A673 (cell line): ENCODE results near the gene SMAD1. TPM values are rescaled to one million over a fixed set of nuclear protein-coding genes. Genes with fewer than 3 reads are reported as not detected.

Experiments
- BruUV-seq: library from RNA; stranded (reverse); fragments of 400-500 nt; replicated peaks from 2 replicates; lab custom pipeline; 2021; lab: Mats Ljungman, UMichigan
- CTCF ChIA-PET: fragments of 300-600 bp; sonication (Branson Sonifier 250); formaldehyde crosslinking; loops from one replicate; lab custom pipeline; 2022; ENCODE audit warnings: antibody characterized with exemption; lab: Charles Lee
- POLR2A ChIA-PET: fragments of 300-600 bp; sonication (Branson Sonifier 250); formaldehyde crosslinking; loops from one replicate; lab custom pipeline; 2022; ENCODE audit warnings: antibody characterized with exemption; ENCODE audit not compliant: low non-redundant PET; lab: Charles Lee
- DNase-seq: peaks from one replicate; pipeline ENCODE4 v3.0.0-alpha.2; 2015; ENCODE audit warnings: low spot score
- H3K27ac ChIP-seq: fragments of 200-600 bp; sonication (generic); 2 replicates; pipeline ENCODE4 v1.5.1; 2016; ENCODE audit warnings: mixed run types, low read depth, mild to moderate bottlenecking, mixed read lengths, antibody characterized with exemption, low read length; ENCODE audit not compliant: poor library complexity, severe bottlenecking
- H3K27me3 ChIP-seq: fragments of 200-600 bp; sonication (generic); replicated peaks from 2 replicates; pipeline ENCODE4 v1.6.1; 2017; ENCODE audit warnings: mixed run types, low read depth, mild to moderate bottlenecking, mixed read lengths, antibody characterized with exemption, low read length; ENCODE audit not compliant: insufficient read depth, poor library complexity
- H3K36me3 ChIP-seq: fragments of 200-600 bp; sonication (generic); 2 replicates; pipeline ENCODE4 v1.6.1; 2016; ENCODE audit warnings: mixed run types, mild to moderate bottlenecking, mixed read lengths, antibody characterized with exemption, low read length; ENCODE audit not compliant: insufficient read depth, poor library complexity, severe bottlenecking
- H3K4me1 ChIP-seq: fragments of 200-600 bp; sonication (generic); 2 replicates; pipeline ENCODE4 v1.6.1; 2017; ENCODE audit warnings: mixed run types, mild to moderate bottlenecking, mixed read lengths, antibody characterized with exemption, low read length; ENCODE audit not compliant: insufficient read depth, poor library complexity, severe bottlenecking
- H3K4me3 ChIP-seq: fragments of 200-600 bp; sonication (generic); 2 replicates; pipeline ENCODE4 v1.5.1; 2016; ENCODE audit warnings: low read depth, mixed run types, mild to moderate bottlenecking, mixed read lengths, low read length; ENCODE audit not compliant: poor library complexity, severe bottlenecking
- H3K9me3 ChIP-seq: fragments of 200-600 bp; sonication (generic); 2 replicates; pipeline ENCODE4 v1.6.1; 2016; ENCODE audit warnings: mixed run types, low read depth, mild to moderate bottlenecking, mixed read lengths, antibody characterized with exemption, low read length; ENCODE audit not compliant: poor library complexity, severe bottlenecking
- CTCF ChIP-seq: fragments of 300-800, 200-600 bp; sonication (generic); conservative IDR thresholded peaks from 2 replicates; pipeline ENCODE4 v1.5.1; 2017; ENCODE audit warnings: low read depth, mild to moderate bottlenecking, antibody characterized with exemption, low read length, moderate library complexity, mixed read lengths
- EZH2 ChIP-seq: fragments of 200-600 bp; sonication (generic); IDR thresholded peaks from 2 replicates; pipeline ENCODE4 v1.6.1; 2017; ENCODE audit warnings: borderline replicate concordance, low read depth, mild to moderate bottlenecking, mixed read lengths, antibody characterized with exemption, low read length; ENCODE audit not compliant: poor library complexity, severe bottlenecking
- intact Hi-C: fragments of 100-400 bp; cut with micrococcal nuclease; formaldehyde crosslinking; loops from one replicate; pipeline ENCODE4 v1.10.0; 2022; ENCODE audit not compliant: unreplicated experiment
- total RNA-seq: library from RNA; stranded (reverse); gene quantifications from 2 replicates; pipeline ENCODE4 v1.2.3, GENCODE V29; 2021

SMAD1 gene
- total RNA-seq, 1 experiment from 2014 or later, result 33.7 TPM

- no peak for DNase-seq
- Histone ChIP-seq H3K9me3 (no peaks in the 10 kb centered on the region), H3K27me3 (no peaks in the 10 kb centered on the region), H3K4me3 (no peak overlapping the region), H3K36me3 (no peaks in the 10 kb centered on the region), H3K4me1 (no peaks in the 10 kb centered on the region), H3K27ac (no peak overlapping the region)
- TF ChIP-seq CTCF, result no peak
- no peak for TF ChIP-seq EZH2
- no TSS peak for BruUV-seq
- ChIA-PET POLR2A (no interaction called here), CTCF (no interaction called here)
- intact Hi-C loops, result no loop called here
Observed at GRCh38 chr4:145520172-145520571, 38.5 kb downstream of the SMAD1 start.

- TF ChIP-seq CTCF, result no peak
- TF ChIP-seq EZH2, result no peak
- CTCF ChIA-PET, result no interaction called here
- H3K36me3 ChIP-seq, result no peaks in the 10 kb centered on the region
- no peaks in the 10 kb centered on the region for H3K9me3 ChIP-seq
- H3K4me1 ChIP-seq, result no peaks in the 10 kb centered on the region
- H3K27me3 ChIP-seq, result no peaks in the 10 kb centered on the region
- no peak for DNase-seq
- no peak overlapping the region for H3K27ac ChIP-seq
- intact Hi-C loops, result no loop called here
- BruUV-seq, result no TSS peak
- POLR2A ChIA-PET, result interaction anchor here (0.7 kb wide), 1 partner anchor 363 kb away, joined by 3 read pairs; no protein-coding TSS in a partner anchor
- H3K4me3 ChIP-seq, result no peak overlapping the region
Observed at GRCh38 chr4:145521282-145521681, 39.6 kb downstream of the SMAD1 start.

- POLR2A ChIA-PET, result no interaction called here
- Histone ChIP-seq H3K36me3 (no peaks in the 10 kb centered on the region), H3K27me3 (no peaks in the 10 kb centered on the region), H3K27ac (no peak overlapping the region), H3K9me3 (no peaks in the 10 kb centered on the region), H3K4me1 (no peaks in the 10 kb centered on the region), H3K4me3 (no peak overlapping the region)
- DNase-seq, result no peak
- intact Hi-C loops, result no loop called here
- TF ChIP-seq EZH2, result no peak
- no peak for TF ChIP-seq CTCF
- no TSS peak for BruUV-seq
- CTCF ChIA-PET, result no interaction called here
Observed at GRCh38 chr4:145523117-145523516, 41.5 kb downstream of the SMAD1 start.
